ENCODE results near the gene LRRC38. TPM values are rescaled to one million over a fixed set of nuclear protein-coding genes. Genes with fewer than 3 reads are reported as not detected.

Gene LRRC38
- total and polyA plus RNA-seq, 2 donors (not counting 1 experiment from before 2014, with no cell fraction given), result not detected

- Histone ChIP-seq H3K27ac (ENCODE audit: insufficient read depth, low read length) (no peak overlapping the region), H3K27me3 (ENCODE audit: control insufficient read depth, insufficient read depth, low read length) (no peaks in the 10 kb centered on the region), H2AFZ (ENCODE audit: low read length) (no peak overlapping the region), H3K9ac (ENCODE audit: insufficient read depth, low read length) (no peak overlapping the region), H3K79me2 (ENCODE audit: control insufficient read depth, insufficient read depth, low read length) (no peaks in the 10 kb centered on the region), H3K9me3 (ENCODE audit: control insufficient read depth, insufficient read depth, low read depth, low read length) (no peaks in the 10 kb centered on the region), H3K4me1 (ENCODE audit: control insufficient read depth, extremely low read depth, insufficient read depth, low read length) (no peaks in the 10 kb centered on the region), H3K36me3 (ENCODE audit: control insufficient read depth, insufficient read depth, low read length) (no peaks in the 10 kb centered on the region), H3K4me3 (replicated peaks in 1 of 4; ENCODE audit: control extremely low read depth in 1 of 4, insufficient read depth in 1 of 4, low read depth in 3 of 4, low read length in 4 of 4) (no peak overlapping the region), H4K20me1 (ENCODE audit: control insufficient read depth, extremely low read depth, insufficient read depth, low read length) (no peaks in the 10 kb centered on the region), H3K4me2 (ENCODE audit: extremely low read depth, insufficient read depth, low read length) (no peak overlapping the region)
- TF ChIP-seq CTCF (conservative IDR thresholded peaks at IDR 0.05 in 1 of 2, IDR thresholded peaks at IDR 0.05 in 1 of 2; ENCODE audit: low read depth in 1 of 2, low read length in 2 of 2), result no peak
- no peak for DNase-seq (ENCODE audit: low read depth in 2 of 2)
Observed at GRCh38 chr1:13517193-13517812, 3.5 kb upstream of the LRRC38 start.

- H3K4me2 ChIP-seq (ENCODE audit: extremely low read depth, insufficient read depth, low read length), result no peak overlapping the region
- no peak for DNase-seq (ENCODE audit: low read depth in 2 of 2)
- no peak for TF ChIP-seq CTCF (conservative IDR thresholded peaks at IDR 0.05 in 1 of 2, IDR thresholded peaks at IDR 0.05 in 1 of 2; ENCODE audit: low read depth in 1 of 2, low read length in 2 of 2)
- no peak for TF ChIP-seq EZH2 (IDR thresholded peaks at IDR 0.05; ENCODE audit: low read length, missing control alignments)
- no peak overlapping the region for H3K27ac ChIP-seq (ENCODE audit: insufficient read depth, low read length)
- H3K27me3 ChIP-seq (ENCODE audit: control insufficient read depth, insufficient read depth, low read length), result no peaks in the 10 kb centered on the region
- no peaks in the 10 kb centered on the region for H3K9me3 ChIP-seq (ENCODE audit: control insufficient read depth, insufficient read depth, low read depth, low read length)
- no peaks in the 10 kb centered on the region for H3K36me3 ChIP-seq (ENCODE audit: control insufficient read depth, insufficient read depth, low read length)
- no peak overlapping the region for H3K4me3 ChIP-seq (replicated peaks in 1 of 4; ENCODE audit: control extremely low read depth in 1 of 4, insufficient read depth in 1 of 4, low read depth in 3 of 4, low read length in 4 of 4)
- no peak overlapping the region for H3K9ac ChIP-seq (ENCODE audit: insufficient read depth, low read length)
- no peak overlapping the region for H2AFZ ChIP-seq (ENCODE audit: low read length)
- no peaks in the 10 kb centered on the region for H3K79me2 ChIP-seq (ENCODE audit: control insufficient read depth, insufficient read depth, low read length)
- H4K20me1 ChIP-seq (ENCODE audit: control insufficient read depth, extremely low read depth, insufficient read depth, low read length), result no peaks in the 10 kb centered on the region
- no peaks in the 10 kb centered on the region for H3K4me1 ChIP-seq (ENCODE audit: control insufficient read depth, extremely low read depth, insufficient read depth, low read length)
Observed at GRCh38 chr1:13516606-13517005, 2.8 kb upstream of the LRRC38 start.

- no peaks in the 10 kb centered on the region for H3K79me2 ChIP-seq (ENCODE audit: control insufficient read depth, insufficient read depth, low read length)
- no peak for TF ChIP-seq CTCF (conservative IDR thresholded peaks at IDR 0.05 in 1 of 2, IDR thresholded peaks at IDR 0.05 in 1 of 2; ENCODE audit: low read depth in 1 of 2, low read length in 2 of 2)
- TF ChIP-seq EZH2 (IDR thresholded peaks at IDR 0.05; ENCODE audit: low read length, missing control alignments), result no peak
- no peak for DNase-seq (ENCODE audit: low read depth in 2 of 2)
- H3K36me3 ChIP-seq (ENCODE audit: control insufficient read depth, insufficient read depth, low read length), result no peaks in the 10 kb centered on the region
- no peaks in the 10 kb centered on the region for H3K4me1 ChIP-seq (ENCODE audit: control insufficient read depth, extremely low read depth, insufficient read depth, low read length)
- no peak overlapping the region for H3K27ac ChIP-seq (ENCODE audit: insufficient read depth, low read length)
- H3K27me3 ChIP-seq (ENCODE audit: control insufficient read depth, insufficient read depth, low read length), result no peaks in the 10 kb centered on the region
- no peak overlapping the region for H3K9ac ChIP-seq (ENCODE audit: insufficient read depth, low read length)
- H3K9me3 ChIP-seq (ENCODE audit: control insufficient read depth, insufficient read depth, low read depth, low read length), result no peaks in the 10 kb centered on the region
- no peak overlapping the region for H2AFZ ChIP-seq (ENCODE audit: low read length)
- no peaks in the 10 kb centered on the region for H4K20me1 ChIP-seq (ENCODE audit: control insufficient read depth, extremely low read depth, insufficient read depth, low read length)
- no peak overlapping the region for H3K4me2 ChIP-seq (ENCODE audit: extremely low read depth, insufficient read depth, low read length)
- no peak overlapping the region for H3K4me3 ChIP-seq (replicated peaks in 1 of 4; ENCODE audit: control extremely low read depth in 1 of 4, insufficient read depth in 1 of 4, low read depth in 3 of 4, low read length in 4 of 4)
Observed at GRCh38 chr1:13514821-13515220, 1.0 kb upstream of the LRRC38 start.
